Thoracic aorta (tissue), 2 donors: ENCODE results near the gene TFDP1. TPM values are rescaled to one million over a fixed set of nuclear protein-coding genes. Genes with fewer than 3 reads are reported as not detected.
"Not testable (repeated sequence)": the region's sequence is repeated elsewhere in the genome, so short reads cannot be mapped to it uniquely, and the experiment has no call there.

Experiments
- ATAC-seq: fragments of 150-250 bp; one replicate; pipeline ENCODE4 v1.8.0; 2017; ENCODE audit warnings: low read depth; ENCODE audit not compliant: insufficient number of reproducible peaks, low FRiP score
- DNase-seq: peaks from one replicate; pipeline ENCODE4 v3.0.0-alpha.2; 2020; ENCODE audit warnings: low spot score
- H3K27ac ChIP-seq, 2 donors: fragments of 200-600 bp; sonication (generic); 1 replicate in 1 of 2; 2 replicates in 1 of 2; pipeline ENCODE4 v1.5.1; 2016; ENCODE audit warnings: mild to moderate bottlenecking in 2 of 2, moderate library complexity in 2 of 2
- H3K27me3 ChIP-seq: fragments of 200-600 bp; sonication (generic); replicated peaks from 2 replicates; pipeline ENCODE4 v1.6.0; 2016; ENCODE audit warnings: mild to moderate bottlenecking; ENCODE audit not compliant: insufficient read depth
- H3K36me3 ChIP-seq: fragments of 200-600 bp; sonication (generic); one replicate; pipeline ENCODE4 v1.5.1; 2016
- H3K4me1 ChIP-seq, 2 donors: fragments of 200-600 bp; sonication (generic); 1 replicate in 1 of 2; 2 replicates in 1 of 2; pipeline versions ENCODE4 v1.5.1 to v1.6.0; 2016; ENCODE audit warnings: low read depth in 2 of 2, mild to moderate bottlenecking in 1 of 2; ENCODE audit not compliant: control insufficient read depth in 1 of 2
- H3K4me3 ChIP-seq: fragments of 200-600 bp; sonication (generic); 2 replicates; pipeline ENCODE4 v1.5.1; 2016; ENCODE audit warnings: mild to moderate bottlenecking
- H3K9me3 ChIP-seq: fragments of 200-600 bp; sonication (generic); 2 replicates; pipeline ENCODE4 v1.5.1; 2016
- total RNA-seq, 2 donors: library from RNA; depleted of rRNA; stranded (reverse); fragments of >200 nt; gene quantifications; one replicate each; pipeline versions ENCODE4 v1.1.0 to v1.2.3, GENCODE V29; 2016
- TF ChIP-seq, protein P1 (sequence below): fragments of 200-600 bp; sonication (generic); IDR thresholded peaks from one replicate; pipeline ENCODE4 v1.5.1; 2019; ENCODE audit warnings: antibody characterized with exemption

TFDP1 gene
- total RNA-seq, 2 donors from 2014 or later = 39.3 to 49.3 TPM

- Histone ChIP-seq H3K36me3 (no peaks in the 10 kb centered on the region), H3K4me1 (peaks cover 0 to 5% of the 10 kb centered on the region in 2 donors), H3K27me3 (no peaks in the 10 kb centered on the region), H3K27ac (no peak overlapping the region), H3K4me3 (no peak overlapping the region), H3K9me3 (no peaks in the 10 kb centered on the region)
- DNase-seq = no peak
- TF ChIP-seq, protein P1, sequence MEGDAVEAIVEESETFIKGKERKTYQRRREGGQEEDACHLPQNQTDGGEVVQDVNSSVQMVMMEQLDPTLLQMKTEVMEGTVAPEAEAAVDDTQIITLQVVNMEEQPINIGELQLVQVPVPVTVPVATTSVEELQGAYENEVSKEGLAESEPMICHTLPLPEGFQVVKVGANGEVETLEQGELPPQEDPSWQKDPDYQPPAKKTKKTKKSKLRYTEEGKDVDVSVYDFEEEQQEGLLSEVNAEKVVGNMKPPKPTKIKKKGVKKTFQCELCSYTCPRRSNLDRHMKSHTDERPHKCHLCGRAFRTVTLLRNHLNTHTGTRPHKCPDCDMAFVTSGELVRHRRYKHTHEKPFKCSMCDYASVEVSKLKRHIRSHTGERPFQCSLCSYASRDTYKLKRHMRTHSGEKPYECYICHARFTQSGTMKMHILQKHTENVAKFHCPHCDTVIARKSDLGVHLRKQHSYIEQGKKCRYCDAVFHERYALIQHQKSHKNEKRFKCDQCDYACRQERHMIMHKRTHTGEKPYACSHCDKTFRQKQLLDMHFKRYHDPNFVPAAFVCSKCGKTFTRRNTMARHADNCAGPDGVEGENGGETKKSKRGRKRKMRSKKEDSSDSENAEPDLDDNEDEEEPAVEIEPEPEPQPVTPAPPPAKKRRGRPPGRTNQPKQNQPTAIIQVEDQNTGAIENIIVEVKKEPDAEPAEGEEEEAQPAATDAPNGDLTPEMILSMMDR = no peak
- ATAC-seq = no peak
These were observed 23.7 kb upstream of the TFDP1 start for GRCh38 chr13:113560645-113561416.

DNA sequence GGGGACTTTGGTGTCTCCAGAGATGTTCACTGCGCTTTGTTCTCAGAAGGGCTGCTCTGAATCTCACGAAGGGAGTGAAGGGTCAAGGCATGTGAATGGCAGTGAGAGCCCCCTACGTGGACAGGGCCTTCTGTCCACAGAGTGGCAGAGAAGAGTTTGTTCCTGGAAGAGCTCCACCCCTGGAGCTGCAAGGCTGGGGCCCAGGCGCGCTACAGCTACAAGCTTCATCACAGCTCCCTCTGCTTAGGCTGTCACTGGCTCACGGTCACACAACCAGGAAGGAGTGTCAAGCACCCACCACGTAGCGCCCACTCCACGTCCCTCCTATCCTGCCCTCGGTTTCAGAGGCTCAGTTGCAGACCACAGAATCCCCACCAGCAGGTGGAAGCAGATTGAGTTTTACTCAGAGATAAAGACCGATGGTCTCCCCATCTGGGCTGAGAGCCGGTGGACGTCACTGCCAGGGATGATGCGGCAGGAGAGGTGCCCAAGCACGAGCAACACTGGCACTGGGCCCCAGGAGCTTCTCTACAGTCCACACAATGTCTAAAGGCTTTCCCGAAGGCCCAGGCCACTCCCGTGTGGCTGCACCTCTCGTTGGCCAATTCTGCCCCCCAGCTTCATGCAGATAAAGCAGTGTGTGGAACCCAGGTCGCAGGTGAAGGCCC is 23.0 kb upstream of the TFDP1 start:
- no peaks in the 10 kb centered on the region for H3K9me3 ChIP-seq
- H3K27me3 ChIP-seq = no peaks in the 10 kb centered on the region
- H3K4me1 ChIP-seq = peaks cover 0 to 5% of the 10 kb centered on the region in 2 donors
- no peak overlapping the region for H3K4me3 ChIP-seq
- ATAC-seq (no peak), DNase-seq (no peak)
- no peak overlapping the region for H3K27ac ChIP-seq
- TF ChIP-seq, protein P1 = no peak
- H3K36me3 ChIP-seq = no peaks in the 10 kb centered on the region

- Histone ChIP-seq H3K27me3 (no peaks in the 10 kb centered on the region), H3K4me3 (no peak overlapping the region), H3K36me3 (no peaks in the 10 kb centered on the region), H3K9me3 (no peaks in the 10 kb centered on the region), H3K27ac (no peak overlapping the region), H3K4me1 (peaks cover 0 to 5% of the 10 kb centered on the region in 2 donors)
- TF ChIP-seq, protein P1 = peak; percentile 51
- ATAC-seq = no peak
- no peak for DNase-seq
These were observed 22.3 kb upstream of the TFDP1 start for GRCh38 chr13:113562085-113562749.

- TF ChIP-seq, protein P1 = no peak
- no peaks in the 10 kb centered on the region for H3K9me3 ChIP-seq
- peaks cover 0 to 5% of the 10 kb centered on the region in 2 donors for H3K4me1 ChIP-seq
- no peak for ATAC-seq
- no peak for DNase-seq
- no peak overlapping the region for H3K27ac ChIP-seq
- H3K4me3 ChIP-seq = no peak overlapping the region
- no peaks in the 10 kb centered on the region for H3K27me3 ChIP-seq
- H3K36me3 ChIP-seq = no peaks in the 10 kb centered on the region
These were observed 21.7 kb upstream of the TFDP1 start for GRCh38 chr13:113562844-113563243.

- H3K27ac ChIP-seq, DNase-seq, H3K36me3 ChIP-seq, H3K27me3 ChIP-seq, H3K9me3 ChIP-seq, H3K4me3 ChIP-seq, H3K4me1 ChIP-seq, ATAC-seq: not testable (repeated sequence)
These were observed 21.0 kb upstream of the TFDP1 start for GRCh38 chr13:113563511-113563910.
